ENCODE results near the gene SPPL2B.
"Not testable (repeated sequence)": the region's sequence is repeated elsewhere in the genome, so short reads cannot be mapped to it uniquely, and the experiment has no call there.

Gene SPPL2B

GRCh38 chr19:2328401-2329148, at the start of gene SPPL2B, which contains the start of gene LSM7:
Gene SPPL2B, plus strand, starts transcription at chr19:2328684. Its CDS starts 26 bp downstream, at chr19:2328710.
Gene LSM7, minus strand, starts transcription at chr19:2328586. Its CDS starts 20 bp downstream, at chr19:2328566.
- peak; percentile 65 for DNase-seq

DNA sequence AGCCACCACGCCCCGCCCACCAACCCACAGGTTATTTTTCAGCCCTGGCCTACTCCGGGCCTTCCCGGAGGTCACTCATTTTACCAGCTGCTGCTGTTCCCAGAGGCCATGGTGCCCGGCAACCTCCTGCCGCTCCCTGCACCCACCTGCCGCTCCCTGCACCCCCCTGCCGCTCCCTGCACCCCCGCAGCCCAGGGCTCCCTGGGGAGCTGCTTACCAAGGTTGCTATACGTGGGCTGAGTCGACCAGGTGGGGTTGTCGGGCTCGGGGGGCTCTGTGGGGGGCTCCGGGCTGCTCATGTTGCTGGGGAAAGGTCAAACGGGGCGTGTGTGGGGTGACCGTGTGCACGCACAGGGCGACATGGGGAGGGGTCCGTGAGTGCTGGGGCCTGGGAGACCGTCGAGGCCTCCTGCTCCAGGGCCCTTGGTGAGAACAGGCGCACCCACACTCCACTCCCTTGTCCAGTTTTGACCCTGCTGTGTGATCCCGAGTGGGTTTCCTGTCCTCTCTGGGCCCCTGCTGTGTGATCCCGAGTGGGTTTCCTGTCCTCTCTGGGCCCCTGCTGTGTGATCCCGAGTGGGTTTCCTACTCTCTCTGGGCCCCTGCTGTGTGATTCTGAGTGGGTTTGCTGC, 47.7 kb upstream of the SPPL2B start:
- DNase-seq = no peak

GRCh38 chr19:2281265-2282061, 47.0 kb upstream of the SPPL2B start:
- DNase-seq = not testable (repeated sequence)

DNA sequence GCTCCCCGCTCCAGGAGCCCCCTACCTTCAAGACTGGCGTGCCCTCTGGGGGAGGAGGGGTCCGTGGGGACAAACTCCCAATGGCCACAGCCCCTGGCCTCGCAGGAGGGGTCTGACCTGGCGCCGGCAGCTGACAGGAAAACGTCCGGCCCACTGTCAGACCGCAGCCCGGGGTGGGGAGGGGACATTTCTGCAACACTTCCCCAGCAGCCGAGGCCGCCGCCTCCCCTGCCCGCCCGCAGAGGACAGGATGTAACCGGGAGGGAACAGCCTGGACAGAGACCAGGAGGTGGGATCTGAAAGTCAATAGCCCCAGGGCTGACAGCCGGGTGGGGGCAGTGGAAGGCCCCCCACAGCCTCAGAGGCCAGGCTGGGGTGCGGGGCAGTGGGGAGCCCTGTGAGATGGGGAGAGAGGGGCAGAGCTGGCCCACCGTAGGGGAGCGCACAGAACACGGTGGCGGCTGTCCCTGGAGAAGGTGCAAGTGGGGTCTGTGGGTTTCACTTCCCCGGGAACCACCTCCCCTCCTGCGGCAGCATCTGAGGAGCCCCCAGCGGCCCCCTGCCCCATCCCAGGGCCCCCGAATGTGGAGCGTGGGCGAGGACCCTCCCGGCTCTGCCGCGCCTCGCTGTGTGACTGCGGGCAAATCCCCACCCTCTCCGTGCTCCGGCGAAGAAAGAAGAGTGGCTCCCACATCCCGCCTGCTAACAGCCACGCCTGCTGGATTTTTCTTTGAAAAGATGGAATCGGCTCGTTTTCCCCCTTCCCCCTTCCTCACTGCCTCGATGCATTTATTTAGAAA, 46.2 kb upstream of the SPPL2B start, which contains the start of gene PEAK3:
Gene PEAK3, minus strand, starts transcription at position 114 of the 800 bp plus-strand sequence. CDS start 1,244 bp downstream, outside the sequence.
- no peak for DNase-seq

GRCh38 chr19:2282862-2283237, 45.6 kb upstream of the SPPL2B start:
- DNase-seq = no peak

DNA sequence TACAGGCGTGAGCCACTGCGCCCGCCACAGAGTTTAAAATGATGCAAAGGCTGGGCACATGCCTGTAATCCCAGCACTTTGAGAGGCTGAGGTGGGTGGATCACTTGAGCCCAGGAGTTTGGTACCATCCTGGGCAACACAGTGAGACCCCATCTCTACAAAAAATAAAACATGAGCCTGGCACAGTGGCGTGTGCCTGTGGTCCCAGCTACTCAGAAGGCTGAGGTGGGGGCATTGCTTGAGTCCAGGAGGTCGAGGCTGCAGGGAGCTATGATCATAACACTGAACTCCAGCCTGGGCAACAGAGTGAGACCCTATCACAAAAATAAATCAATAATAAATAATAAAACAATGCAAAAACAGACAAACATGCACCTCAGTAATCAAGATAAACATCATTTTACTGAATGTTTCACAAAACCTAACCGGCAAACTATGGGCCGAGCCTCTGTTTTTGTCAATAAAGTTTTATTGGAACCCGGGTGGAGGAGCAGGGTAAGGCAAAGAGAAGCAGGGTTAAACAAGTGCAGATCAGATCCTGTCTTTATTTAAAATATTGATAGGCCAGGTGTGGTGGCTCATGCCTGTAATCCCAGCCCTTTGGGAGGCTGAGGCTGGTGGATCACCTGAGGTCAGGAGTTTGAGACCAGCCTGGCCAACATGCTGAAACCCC, 44.5 kb upstream of the SPPL2B start:
- DNase-seq = no peak

DNA sequence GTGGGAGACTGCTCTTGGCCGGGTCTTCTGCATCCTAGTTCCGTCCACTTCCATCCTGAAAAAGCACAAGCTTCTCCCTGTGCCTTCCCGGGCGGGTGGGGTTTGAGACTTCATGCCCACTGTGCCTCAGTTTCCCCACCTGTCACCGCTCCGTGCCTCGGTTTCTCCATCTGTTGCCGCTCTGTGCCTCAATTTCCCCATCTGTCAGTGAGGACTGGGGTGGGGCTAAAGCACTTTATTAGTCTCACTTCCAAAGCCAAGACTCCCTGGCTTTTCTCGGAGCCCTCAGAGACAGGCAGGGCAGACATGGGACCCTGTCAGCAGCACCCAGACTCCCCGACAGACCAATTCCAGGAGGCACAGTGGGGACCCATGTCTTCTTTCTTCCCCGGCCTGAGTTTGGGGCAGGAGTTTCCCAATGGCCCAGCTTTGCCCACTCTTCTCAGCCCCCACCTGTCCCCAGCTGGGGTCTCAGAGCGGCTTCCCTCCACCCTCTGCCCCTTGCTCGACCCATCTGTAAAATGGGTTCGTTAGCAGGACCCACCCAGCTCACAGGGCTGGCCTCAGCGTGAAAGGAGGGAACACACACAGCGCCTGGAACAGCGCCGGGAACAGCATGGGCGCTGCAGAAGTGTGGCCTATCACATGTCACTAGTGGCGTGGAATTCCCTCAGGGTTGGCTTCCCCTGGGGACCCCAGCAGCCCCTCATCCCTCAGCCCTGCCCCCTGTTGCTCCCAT, 41.9 kb upstream of the SPPL2B start:
- no peak for DNase-seq

DNA sequence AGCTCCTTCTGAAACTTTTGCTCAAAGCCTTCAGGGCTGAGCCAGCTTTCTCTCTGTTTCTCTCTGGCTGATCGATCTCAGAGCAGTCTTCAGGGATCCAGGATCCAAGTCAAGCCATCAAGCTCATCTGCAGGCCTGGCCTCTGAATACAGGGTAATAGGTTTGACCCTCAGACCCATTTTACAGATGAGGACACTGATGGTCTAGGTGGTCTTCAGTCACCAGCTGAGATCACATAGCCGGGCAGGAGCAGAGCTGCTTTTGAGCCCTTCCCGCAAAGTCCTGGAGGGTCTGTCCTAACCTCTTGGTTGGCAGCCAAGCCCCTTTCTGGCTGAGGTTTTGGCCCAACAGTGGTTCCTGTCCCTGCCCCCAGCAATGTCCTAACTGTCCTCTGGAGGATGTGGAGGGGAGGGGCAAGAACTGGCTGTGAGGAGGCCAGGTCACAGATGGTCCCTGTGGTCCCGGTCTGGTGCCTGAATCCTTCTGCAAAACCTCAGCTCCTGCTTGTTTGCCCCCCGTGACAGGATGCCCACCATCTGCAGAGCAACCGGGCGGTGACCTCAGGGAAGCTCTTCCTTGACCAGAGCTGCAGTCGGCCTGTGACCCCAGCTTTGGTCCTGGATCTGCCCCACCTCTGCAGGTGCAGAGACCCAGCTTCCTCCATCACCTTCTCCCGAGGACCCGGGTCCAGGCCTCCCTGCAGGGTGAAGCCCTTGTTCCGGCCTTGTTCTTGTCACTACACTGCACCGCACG, 40.7 kb upstream of the SPPL2B start:
- no peak for DNase-seq

DNA sequence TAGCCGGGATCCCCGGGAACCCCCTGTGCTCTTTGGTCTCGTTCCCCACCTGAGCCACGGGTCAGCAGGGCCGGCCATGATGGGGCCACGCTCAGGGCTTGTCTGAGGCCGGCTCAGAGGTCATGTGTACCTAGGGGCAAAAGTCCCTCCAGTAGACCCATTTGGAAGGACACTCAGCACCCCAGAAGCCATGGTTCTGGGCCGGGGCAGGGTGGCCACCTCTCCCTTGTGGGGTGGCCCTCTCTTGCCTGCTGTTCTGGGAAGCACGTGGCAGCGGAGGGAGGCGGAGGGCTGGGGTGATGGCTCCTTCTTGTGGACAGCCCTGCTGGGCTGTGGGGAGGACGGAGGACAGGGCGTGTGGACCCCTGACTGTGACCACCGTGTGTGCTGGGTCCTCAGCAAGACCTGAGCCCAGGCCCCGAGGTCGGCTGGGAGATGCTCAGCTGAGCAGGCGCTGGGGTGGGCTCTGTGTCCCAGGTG, 40.1 kb upstream of the SPPL2B start:
- no peak for DNase-seq

GRCh38 chr19:2288818-2289713, 39.4 kb upstream of the SPPL2B start:
- no peak for DNase-seq

- no peak for DNase-seq
Measured at GRCh38 chr19:2289714-2290435, 38.6 kb upstream of the SPPL2B start.

DNA sequence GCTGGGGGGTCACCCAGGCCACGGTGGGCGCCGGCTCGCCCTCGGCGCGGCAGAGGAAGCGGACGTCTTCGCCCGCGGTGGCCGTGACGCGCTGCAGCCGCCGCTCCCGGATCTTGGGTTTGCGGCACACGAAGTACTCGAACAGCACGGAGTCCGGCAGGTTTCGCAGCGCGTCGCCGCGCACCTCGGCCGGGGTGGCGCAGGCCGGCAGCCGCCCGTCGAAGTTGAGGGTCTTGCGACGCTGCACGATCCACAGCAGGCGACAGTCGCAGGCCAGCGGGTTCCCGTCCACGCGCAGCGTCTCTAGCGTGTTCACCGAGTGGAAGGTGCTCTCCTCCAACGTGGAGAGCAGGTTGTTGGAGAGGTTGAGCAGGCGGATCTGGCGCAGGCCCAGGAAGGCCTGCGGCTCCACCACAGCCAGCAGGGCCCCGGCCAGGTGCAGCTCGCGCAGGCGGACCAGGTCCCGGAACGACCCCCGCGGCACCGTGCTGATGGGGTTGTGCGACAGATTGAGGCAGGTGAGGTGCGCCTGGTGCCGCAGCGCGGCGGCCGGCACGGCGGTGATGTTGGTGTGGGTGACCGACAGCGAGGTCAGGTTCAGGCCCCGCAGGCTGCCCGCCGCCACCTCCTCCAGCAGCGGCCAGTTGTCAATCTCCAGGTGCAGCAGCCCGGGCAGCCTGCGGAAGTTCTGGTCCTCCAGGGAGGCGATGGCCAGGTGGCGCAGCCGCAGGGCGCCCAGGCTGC, 37.9 kb upstream of the SPPL2B start:
- DNase-seq = no peak

- no peak for DNase-seq
Measured at GRCh38 chr19:2291185-2291751, 37.2 kb upstream of the SPPL2B start.

GRCh38 chr19:2294687-2295335, 33.7 kb upstream of the SPPL2B start:
- no peak for DNase-seq

DNA sequence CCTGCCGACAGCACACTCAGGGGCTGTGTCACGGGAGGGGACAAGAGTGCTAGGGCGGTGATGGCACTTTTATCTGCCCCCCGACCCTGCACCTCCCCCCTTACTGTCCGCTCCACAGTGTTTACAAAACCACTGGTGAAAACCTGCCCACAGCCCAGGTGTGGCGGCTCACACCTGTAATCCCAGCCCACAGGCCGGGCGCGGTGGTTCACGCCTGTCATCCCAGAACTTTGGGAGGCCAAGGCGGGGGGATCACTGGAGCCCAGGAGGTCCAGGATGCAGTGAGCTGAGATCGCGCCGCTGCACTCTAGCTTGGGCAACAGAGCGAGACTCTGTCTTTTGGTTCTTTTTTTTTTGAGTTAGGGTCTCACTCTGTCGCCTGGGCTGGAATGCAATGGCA, 32.3 kb upstream of the SPPL2B start:
- no peak for DNase-seq

DNA sequence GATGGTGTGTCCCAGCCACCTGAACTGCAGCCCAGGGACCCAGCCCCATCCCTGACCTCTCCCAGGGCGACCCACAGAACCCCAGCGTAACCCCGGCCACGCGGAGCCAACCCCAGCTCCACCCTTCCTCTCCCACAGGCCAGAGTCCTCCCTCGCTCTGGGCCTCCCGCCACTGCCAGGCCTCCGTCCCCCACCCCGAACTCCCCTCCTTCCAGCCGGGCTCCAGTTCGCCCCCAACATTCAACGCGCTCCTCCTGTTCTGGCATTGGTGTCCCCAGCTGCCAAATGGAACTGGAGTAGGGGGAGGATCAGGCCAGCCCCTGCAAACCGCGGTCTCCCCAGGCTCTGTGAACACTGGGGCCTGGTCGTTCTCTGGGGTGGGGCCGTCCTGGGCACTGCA, 28.0 kb upstream of the SPPL2B start:
- DNase-seq = no peak

Data from kidney glomerular epithelial cell (primary cell).